GM18508 (cell line): Measurements from ENCODE around the gene ADGRD2.

Source experiments
- ATAC-seq: cut with Tn5 transposase; IDR thresholded peaks from one replicate; pipeline ENCODE4 v1.9.1; 2021; ENCODE audit warnings: moderate number of reproducible peaks; ENCODE audit not compliant: insufficient read depth, unreplicated experiment

The ADGRD2 gene

GRCh38 chr9:124492818-124493217, 42.6 kb downstream of the ADGRD2 start:
- ATAC-seq = no peak

DNA sequence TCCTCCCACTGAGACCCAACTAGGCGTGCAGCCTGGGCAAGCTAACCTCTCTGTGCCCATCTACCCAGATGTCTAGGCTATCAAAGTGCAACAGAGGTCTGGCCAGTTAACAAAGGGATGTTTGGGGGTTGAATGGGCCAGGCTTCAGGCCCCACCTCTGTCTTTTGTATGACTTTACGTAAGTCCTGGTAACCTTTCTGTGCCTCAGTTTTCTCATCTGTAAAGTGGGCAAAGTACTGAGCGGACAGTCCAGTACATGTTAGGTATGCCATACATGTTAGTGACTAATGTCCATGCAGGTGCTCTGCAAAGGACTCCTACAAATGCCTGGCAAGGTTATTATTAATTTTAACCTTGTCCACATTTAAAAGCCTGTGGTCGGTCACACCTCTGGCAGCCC, 43.0 kb downstream of the ADGRD2 start:
- no peak for ATAC-seq

DNA sequence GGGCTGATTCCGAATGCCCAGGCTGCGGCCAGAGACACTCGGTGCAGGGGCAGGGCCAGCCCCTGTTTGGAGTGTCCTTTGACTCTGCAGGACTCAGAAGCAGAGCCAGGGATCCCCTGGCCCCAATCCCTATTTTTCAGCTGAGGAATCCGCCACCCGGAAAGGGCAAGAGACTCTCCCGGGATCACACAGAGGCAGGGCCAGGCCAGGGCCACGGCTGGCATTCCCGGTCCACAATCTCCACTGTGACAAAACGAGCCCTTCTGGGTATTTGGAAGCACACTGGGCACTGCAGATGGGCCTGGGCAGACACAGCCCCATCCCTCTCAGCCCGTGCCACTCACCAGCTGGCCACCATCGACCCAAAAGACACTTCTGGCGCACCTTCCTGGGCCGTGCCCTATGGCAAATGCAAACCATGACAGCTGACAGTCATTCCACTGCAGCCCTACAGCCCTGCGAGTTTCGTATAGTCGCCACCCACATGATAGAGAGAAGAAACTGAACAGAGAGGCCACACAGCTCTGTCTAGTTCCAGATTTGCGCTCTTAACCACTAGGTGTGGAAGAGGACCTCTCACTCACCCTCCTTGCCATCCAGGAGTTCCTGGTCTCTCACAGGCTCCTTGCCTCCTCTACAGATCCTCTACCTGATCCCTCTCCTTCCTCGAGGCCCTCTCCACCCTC, 43.7 kb downstream of the ADGRD2 start:
- ATAC-seq = no peak

DNA sequence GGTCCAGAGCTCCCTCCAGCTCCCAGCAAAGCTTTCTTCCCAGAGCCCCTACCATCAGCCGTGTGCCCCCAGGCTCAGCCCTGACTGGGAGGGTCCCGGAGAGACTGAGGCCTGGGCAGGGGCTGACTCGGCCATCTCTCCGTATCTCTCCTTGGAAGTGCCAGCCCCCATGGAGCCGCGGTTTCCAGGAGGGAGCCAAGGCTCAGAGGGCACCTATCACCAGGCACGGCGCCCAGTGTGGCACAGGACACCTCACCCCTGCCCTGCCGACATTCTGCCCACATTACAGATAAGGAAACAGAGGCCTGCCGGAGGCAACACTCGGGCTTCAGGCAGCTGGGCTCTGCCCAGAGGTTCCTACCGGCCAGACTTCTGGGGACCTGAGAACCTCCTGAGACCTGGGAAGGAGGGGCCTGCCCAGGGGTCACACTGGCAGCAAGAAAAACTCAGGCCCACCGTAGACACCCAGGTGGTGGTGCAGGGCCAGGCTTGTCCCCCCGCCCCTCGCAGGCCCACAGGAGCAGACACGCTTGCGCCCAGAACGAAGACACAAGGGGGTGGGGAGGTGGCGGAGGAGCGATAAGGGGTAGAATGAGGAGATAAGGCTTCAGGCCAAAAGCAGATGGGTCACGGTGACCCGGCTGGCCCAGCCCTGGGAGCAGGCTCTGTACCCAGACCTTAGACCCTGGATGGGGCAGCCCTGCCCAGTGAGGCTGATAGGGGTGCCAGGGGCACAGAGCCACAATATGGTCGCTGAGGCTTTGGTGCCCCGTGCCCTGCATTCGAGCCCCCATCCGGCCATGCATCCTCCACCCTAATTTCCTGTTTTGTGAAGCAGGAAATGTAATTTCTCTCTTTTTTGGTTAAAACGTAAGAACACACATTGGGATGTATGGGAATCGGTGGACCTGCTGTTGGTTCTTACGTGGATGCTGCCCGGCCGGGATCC, 45.1 kb downstream of the ADGRD2 start:
- ATAC-seq = no peak

DNA sequence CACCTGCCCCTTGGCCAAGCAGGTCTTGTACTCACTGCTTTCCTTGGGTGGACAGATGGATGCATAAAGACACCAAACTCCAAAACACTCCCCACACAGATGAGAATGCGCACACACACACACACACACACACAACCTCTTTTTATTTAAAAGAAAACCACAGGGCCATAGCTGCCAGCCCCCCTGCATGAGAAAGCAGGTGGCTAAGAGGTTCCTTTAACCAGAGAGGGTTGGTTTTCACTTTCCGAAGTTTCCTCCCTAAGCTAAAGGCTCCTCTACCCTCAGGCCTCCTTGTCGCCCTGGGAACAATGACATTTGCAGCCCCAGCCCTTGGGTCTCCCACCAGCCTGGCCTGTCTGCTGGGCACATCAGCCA, 45.8 kb downstream of the ADGRD2 start:
- no peak for ATAC-seq

GRCh38 chr9:124496463-124496862, 46.2 kb downstream of the ADGRD2 start:
- no peak for ATAC-seq

DNA sequence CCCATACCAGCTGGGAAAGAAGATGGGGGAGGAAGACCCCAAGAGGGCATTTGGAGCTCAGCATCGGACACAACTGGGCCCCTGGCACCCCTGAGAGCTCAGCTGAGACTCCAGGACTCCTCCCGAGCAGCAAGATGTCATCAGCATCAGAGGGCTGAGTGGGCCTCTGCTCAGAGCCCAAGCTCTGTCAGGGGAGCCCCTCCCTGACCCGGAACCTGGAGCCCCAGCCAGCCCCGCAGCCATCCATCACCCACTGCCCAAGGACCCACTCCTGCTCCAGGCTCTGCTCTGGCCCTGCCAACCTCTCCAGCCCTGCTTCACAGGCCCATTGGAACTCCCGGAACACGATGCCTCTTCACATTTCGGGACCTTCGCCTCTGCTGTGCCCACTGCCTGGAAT, 47.2 kb downstream of the ADGRD2 start:
- no peak for ATAC-seq

GRCh38 chr9:124498040-124498439, 47.8 kb downstream of the ADGRD2 start:
- no peak for ATAC-seq

DNA sequence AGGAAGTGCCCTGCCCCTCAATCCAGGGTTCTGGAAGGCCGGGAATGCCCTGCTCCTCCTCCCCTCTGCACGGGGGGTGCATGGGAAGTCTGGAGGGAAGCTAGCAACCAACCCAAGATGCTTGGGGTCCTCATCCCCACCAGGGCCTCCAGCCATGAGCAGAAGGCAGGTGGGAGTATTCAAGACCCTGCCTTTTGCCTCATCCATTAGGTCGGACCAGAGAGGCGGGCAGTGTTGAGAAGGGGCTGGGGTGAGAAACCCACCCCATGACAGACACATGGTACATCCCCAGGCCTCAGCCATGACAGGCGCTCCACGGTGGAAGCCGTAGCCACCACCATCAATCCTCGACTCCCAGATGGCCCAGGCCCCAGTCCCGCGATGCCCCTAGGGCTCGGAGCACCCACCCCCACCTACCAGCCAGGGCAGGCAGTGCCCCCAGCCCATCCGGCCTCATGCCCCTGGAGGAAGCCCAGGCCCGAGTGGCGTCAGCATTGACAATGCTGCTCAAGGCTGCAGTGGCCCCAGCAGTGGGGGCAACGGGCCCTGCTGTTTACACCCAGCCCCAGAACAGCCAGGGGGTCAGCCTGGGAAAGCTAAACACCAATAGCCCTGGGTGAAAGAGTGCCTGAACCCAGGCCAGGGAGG, 48.4 kb downstream of the ADGRD2 start:
- no peak for ATAC-seq

GRCh38 chr9:124499216-124499615, 49.0 kb downstream of the ADGRD2 start:
- no peak for ATAC-seq

GRCh38 chr9:124500028-124500795, 50.0 kb downstream of the ADGRD2 start:
- no peak for ATAC-seq

GRCh38 chr9:124500796-124501611, 50.8 kb downstream of the ADGRD2 start:
- ATAC-seq = no peak

DNA sequence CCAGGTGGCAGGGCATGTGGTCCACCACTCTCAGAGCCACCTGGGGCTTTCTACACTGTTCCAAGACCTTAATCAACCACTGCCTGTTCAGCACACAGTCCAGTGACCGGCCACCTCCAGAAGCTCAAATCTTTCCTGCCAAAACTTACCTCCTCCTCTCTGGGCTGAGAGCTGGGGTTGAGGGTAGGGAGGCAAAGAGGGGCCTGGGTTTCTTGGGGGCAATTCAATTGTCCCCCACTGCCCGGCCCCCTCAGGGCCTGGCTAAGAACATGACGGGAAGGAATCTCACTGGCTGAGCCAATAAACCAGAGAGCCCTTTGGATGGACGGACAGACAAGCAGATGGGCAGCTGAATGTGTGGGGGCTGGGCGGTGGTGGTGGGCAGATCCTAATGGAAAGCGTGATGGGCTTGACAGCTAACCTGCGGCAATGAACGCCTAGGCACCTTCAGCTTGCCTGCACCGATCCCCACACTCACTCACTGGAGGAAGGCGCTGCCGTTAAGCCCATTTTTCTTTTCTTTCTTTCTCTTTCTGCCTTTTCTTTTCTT, 51.6 kb downstream of the ADGRD2 start:
- ATAC-seq = no peak

GRCh38 chr9:124502711-124503702, 52.8 kb downstream of the ADGRD2 start:
- ATAC-seq = no peak

GRCh38 chr9:124503713-124504529, 53.7 kb downstream of the ADGRD2 start:
- ATAC-seq = no peak

- ATAC-seq = no peak
Measured at GRCh38 chr9:124504530-124505005, 54.3 kb downstream of the ADGRD2 start.
